Measurements from ENCODE around the gene UTS2. TPM values are rescaled to one million over a fixed set of nuclear protein-coding genes. Genes with fewer than 3 reads are reported as not detected.
A peak's percentile ranks its signal among the peaks of the same experiment; 100 is the strongest.

Gene UTS2
- total and polyA plus RNA-seq, 9 donors = 0.04 to 0.55 TPM; not detected in 7

DNA sequence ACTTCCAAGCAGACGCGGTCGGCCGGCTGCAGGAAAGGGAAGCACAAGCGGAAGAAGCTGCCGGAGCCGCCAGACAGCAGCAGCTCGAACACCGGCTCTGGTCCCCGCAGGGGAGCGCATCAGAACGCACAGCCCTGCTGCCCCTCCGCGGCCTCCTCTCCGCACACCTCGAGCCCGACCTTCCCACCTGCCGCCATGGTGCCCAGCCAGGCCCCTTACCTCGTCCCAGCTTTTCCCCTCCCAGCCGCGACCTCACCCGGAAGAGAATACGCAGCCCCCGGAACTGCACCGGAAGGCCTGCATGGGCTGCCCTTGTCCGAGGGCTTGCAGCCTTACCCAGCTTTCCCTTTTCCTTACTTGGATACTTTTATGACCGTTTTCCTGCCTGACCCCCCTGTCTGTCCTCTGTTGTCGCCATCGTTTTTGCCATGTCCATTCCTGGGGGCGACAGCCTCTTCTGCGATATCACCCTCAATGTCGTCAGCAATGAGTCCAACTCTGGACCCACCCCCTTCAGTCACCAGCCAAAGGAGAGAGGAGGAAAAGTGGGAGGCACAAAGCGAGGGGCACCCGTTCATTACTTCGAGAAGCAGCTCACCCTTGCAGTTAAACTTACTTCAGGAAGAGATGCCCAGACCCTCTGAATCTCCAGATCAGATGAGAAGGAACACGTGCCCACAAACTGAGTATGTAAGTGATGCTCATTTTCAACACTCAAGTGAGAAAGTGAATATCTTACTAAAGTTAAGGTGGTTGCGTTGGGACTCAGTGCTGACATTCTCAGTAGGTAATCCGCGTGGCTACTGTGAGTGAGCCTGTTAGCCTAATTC lies 25.5 kb downstream of the UTS2 start:
- peak overlapping the region; percentile 22 for H3K4me3 ChIP-seq
- H3K36me3 ChIP-seq = no peaks in the 10 kb centered on the region
- no peaks in the 10 kb centered on the region for H3K9me3 ChIP-seq
- H3K27me3 ChIP-seq = no peaks in the 10 kb centered on the region
- peak in 1 of 5 donors; percentile 31 for DNase-seq
- 77 to 87% (median 84%) methylated on average over 39 of the region's 39 CpGs for WGBS, 3 donors
- no peak overlapping the region for H3K27ac ChIP-seq
- TF ChIP-seq EP300 (IDR thresholded peaks at IDR 0.05) = no peak
- TF ChIP-seq, protein P1, sequence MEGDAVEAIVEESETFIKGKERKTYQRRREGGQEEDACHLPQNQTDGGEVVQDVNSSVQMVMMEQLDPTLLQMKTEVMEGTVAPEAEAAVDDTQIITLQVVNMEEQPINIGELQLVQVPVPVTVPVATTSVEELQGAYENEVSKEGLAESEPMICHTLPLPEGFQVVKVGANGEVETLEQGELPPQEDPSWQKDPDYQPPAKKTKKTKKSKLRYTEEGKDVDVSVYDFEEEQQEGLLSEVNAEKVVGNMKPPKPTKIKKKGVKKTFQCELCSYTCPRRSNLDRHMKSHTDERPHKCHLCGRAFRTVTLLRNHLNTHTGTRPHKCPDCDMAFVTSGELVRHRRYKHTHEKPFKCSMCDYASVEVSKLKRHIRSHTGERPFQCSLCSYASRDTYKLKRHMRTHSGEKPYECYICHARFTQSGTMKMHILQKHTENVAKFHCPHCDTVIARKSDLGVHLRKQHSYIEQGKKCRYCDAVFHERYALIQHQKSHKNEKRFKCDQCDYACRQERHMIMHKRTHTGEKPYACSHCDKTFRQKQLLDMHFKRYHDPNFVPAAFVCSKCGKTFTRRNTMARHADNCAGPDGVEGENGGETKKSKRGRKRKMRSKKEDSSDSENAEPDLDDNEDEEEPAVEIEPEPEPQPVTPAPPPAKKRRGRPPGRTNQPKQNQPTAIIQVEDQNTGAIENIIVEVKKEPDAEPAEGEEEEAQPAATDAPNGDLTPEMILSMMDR (IDR thresholded peaks at IDR 0.05) = no peak
- TF ChIP-seq POLR2A (IDR thresholded peaks at IDR 0.05) = no peak
- intact Hi-C loops (cut with DNase I) = no loop called here
- H3K4me1 ChIP-seq (ENCODE audit: insufficient read depth) = no peaks in the 10 kb centered on the region

GRCh38 chr1:7826363-7826762 lies 26.5 kb downstream of the UTS2 start:
- H3K36me3 ChIP-seq = no peaks in the 10 kb centered on the region
- no peaks in the 10 kb centered on the region for H3K27me3 ChIP-seq
- no peak for TF ChIP-seq POLR2A (IDR thresholded peaks at IDR 0.05)
- no peak for TF ChIP-seq EP300 (IDR thresholded peaks at IDR 0.05)
- TF ChIP-seq, protein P1 (IDR thresholded peaks at IDR 0.05) = no peak
- 63 to 79% (median 73%) methylated on average over 7 of the region's 7 CpGs for WGBS, 3 donors
- no peaks in the 10 kb centered on the region for H3K4me1 ChIP-seq (ENCODE audit: insufficient read depth)
- H3K9me3 ChIP-seq = no peaks in the 10 kb centered on the region
- no peak for DNase-seq
- no peak overlapping the region for H3K4me3 ChIP-seq
- intact Hi-C loops (cut with DNase I) = no loop called here
- H3K27ac ChIP-seq = no peak overlapping the region

GRCh38 chr1:7824701-7825100 lies 28.2 kb downstream of the UTS2 start:
- Histone ChIP-seq H3K36me3 (no peaks in the 10 kb centered on the region), H3K27ac (no peak overlapping the region), H3K27me3 (no peaks in the 10 kb centered on the region), H3K4me3 (no peak overlapping the region), H3K9me3 (no peaks in the 10 kb centered on the region), H3K4me1 (ENCODE audit: insufficient read depth) (no peaks in the 10 kb centered on the region)
- intact Hi-C loops (cut with DNase I) = no loop called here
- TF ChIP-seq EP300 (IDR thresholded peaks at IDR 0.05) = no peak
- TF ChIP-seq, protein P1 (IDR thresholded peaks at IDR 0.05) = no peak
- TF ChIP-seq POLR2A (IDR thresholded peaks at IDR 0.05) = no peak
- 93 to 96% (median 96%) methylated on average over 8 of the region's 8 CpGs for WGBS, 3 donors
- no peak for DNase-seq

DNA sequence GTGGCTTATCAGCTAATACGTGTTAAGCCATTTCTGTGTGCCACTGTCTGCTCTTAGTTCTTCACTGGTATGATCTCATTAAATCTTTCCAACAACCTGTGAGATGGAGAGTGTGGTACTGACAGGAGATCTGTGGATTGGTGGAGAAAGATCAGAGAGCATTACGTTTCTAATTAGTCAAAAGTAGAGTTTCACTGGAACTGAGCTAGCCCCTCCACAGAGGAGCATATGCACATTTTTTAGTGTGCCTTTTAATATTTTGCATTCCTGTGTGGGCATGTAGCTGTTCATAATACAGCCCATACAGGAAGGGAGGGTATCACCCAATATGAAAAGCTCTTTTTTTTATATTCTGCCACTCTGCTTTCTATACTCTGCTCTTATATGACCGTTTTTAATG lies 31.6 kb downstream of the UTS2 start:
- H3K27ac ChIP-seq = no peak overlapping the region
- H3K9me3 ChIP-seq = no peaks in the 10 kb centered on the region
- 77 to 89% (median 86%) methylated on average over 3 of the region's 3 CpGs for WGBS, 3 donors
- TF ChIP-seq, protein P1 (IDR thresholded peaks at IDR 0.05) = no peak
- no peak for TF ChIP-seq POLR2A (IDR thresholded peaks at IDR 0.05)
- no peak for TF ChIP-seq EP300 (IDR thresholded peaks at IDR 0.05)
- intact Hi-C loops (cut with DNase I) = no loop called here
- H3K4me3 ChIP-seq = no peak overlapping the region
- no peaks in the 10 kb centered on the region for H3K27me3 ChIP-seq
- DNase-seq = no peak
- no peaks in the 10 kb centered on the region for H3K4me1 ChIP-seq (ENCODE audit: insufficient read depth)
- H3K36me3 ChIP-seq = no peaks in the 10 kb centered on the region
